AG09309 (cell line): ENCODE results near the gene MRM3.
"Not testable (repeated sequence)": the region's sequence is repeated elsewhere in the genome, so short reads cannot be mapped to it uniquely, and the experiment has no call there.

Experiments used
- DNase-seq: peaks from one replicate; pipeline ENCODE4 v3.0.0-alpha.2; 2010; ENCODE audit warnings: low read depth
- H3K4me3 ChIP-seq: 2 replicates; pipeline ENCODE4 v1.5.1; 2011; ENCODE audit warnings: mild to moderate bottlenecking, low read depth, low read length, moderate library complexity; ENCODE audit not compliant: control insufficient read depth
- CTCF ChIP-seq: IDR thresholded peaks from 2 replicates; pipeline ENCODE4 v1.5.1; 2011; ENCODE audit warnings: mild to moderate bottlenecking, low read depth, low read length, inconsistent platforms; ENCODE audit not compliant: insufficient read depth, control insufficient read depth; ENCODE audit errors: missing control alignments

MRM3 gene

GRCh38 chr17:804541-805435 lies 22.6 kb downstream of the MRM3 start:
- H3K4me3 ChIP-seq = no peak overlapping the region
- no peak for DNase-seq
- TF ChIP-seq CTCF = no peak

GRCh38 chr17:805886-806285 lies 23.7 kb downstream of the MRM3 start:
- H3K4me3 ChIP-seq, DNase-seq: not testable (repeated sequence)

- no peak for DNase-seq
Observed at GRCh38 chr17:806346-806745, 24.2 kb downstream of the MRM3 start.

GRCh38 chr17:806781-807522 lies 24.8 kb downstream of the MRM3 start:
- TF ChIP-seq CTCF = no peak
- no peak overlapping the region for H3K4me3 ChIP-seq
- no peak for DNase-seq

More at GRCh38 chr17:806346-806745, 24.2 kb downstream of the MRM3 start:
- H3K4me3 ChIP-seq = no peak overlapping the region
- TF ChIP-seq CTCF = no peak

GRCh38 chr17:807523-808294 lies 25.6 kb downstream of the MRM3 start:
- no peak for TF ChIP-seq CTCF
- H3K4me3 ChIP-seq = no peak overlapping the region
- DNase-seq = no peak

- H3K4me3 ChIP-seq = no peak overlapping the region
- no peak for DNase-seq
- no peak for TF ChIP-seq CTCF
Observed at GRCh38 chr17:811051-811784, 29.1 kb downstream of the MRM3 start.
